ENCODE results near the gene NMRK2.

The NMRK2 gene

DNA sequence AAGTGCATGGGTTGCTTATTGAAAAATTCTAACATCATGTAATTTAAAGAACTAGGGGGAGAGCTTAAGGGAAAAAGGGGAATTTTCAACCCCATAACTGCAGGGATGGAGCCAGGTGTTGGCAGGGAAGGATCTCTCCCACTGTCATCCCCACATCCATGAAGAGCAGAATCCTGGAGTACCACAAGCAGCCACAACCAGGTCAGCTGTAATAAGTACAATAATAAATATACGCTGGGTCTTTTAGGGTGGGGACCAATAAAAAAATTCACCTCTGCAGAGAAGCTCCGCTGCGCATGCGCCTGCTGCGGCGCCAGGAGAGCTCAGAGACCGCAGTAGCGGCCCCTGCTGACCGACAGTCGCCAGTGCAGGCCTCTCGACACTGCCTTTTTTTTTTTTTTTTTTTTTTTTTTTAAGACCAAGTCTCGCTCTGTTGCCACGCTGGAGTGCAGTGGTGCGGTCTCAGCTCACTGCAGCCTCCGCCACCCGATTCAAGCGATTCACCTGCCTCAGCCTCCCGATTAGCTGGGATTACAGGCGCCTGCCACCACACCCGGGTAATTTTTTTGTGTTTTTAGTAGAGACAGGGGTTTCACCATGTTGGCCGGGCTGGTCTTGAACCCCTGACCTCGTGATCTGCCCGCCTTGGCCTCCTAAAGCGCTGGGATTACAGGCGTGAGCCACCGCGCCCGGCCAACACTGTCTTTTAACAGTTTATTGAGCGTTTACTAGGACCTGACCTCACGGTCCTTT is 54.9 kb downstream of the NMRK2 start:
- no peaks in the 10 kb centered on the region for H3K27me3 ChIP-seq (replicated peaks; ENCODE audit: control insufficient read depth, insufficient read depth, low read length, poor library complexity, severe bottlenecking)
- H3K27ac ChIP-seq (ENCODE audit: insufficient read depth, low read length, poor library complexity, severe bottlenecking): no peak overlapping the region
- peaks cover 29% of the 10 kb centered on the region for H3K4me1 ChIP-seq (ENCODE audit: control insufficient read depth, insufficient read depth, low read length, poor library complexity, severe bottlenecking)
- H3K36me3 ChIP-seq (ENCODE audit: control insufficient read depth, insufficient read depth, low read length): peaks cover 14% of the 10 kb centered on the region
- peak overlapping the region; percentile 99 for H3K4me3 ChIP-seq (ENCODE audit: insufficient read depth, low read depth, low read length, poor library complexity, severe bottlenecking)
- H3K9me3 ChIP-seq (ENCODE audit: control insufficient read depth, low read length): no peaks in the 10 kb centered on the region
- DNase-seq: peak; percentile 79 to 87 (median 83)

DNA sequence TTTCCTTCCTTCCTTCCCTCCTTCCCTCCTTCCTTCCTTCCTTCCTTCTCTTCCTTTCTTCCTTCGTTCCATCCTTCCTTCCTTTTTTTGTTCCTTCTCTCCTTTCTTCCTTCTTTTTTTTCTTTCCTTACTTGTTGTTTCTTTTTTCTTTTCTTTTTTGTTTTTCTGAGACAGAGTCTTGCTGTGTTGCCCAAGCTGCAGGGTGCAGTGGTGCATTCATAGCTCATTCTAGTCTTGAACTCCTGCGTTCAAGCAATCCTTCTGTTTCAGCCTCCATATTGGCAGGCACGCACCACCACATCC is 57.9 kb downstream of the NMRK2 start:
- Histone ChIP-seq H3K4me3 (ENCODE audit: insufficient read depth, low read depth, low read length, poor library complexity, severe bottlenecking) (no peak overlapping the region), H3K4me1 (ENCODE audit: control insufficient read depth, insufficient read depth, low read length, poor library complexity, severe bottlenecking) (peaks cover 16% of the 10 kb centered on the region), H3K9me3 (ENCODE audit: control insufficient read depth, low read length) (no peaks in the 10 kb centered on the region), H3K27ac (ENCODE audit: insufficient read depth, low read length, poor library complexity, severe bottlenecking) (no peak overlapping the region), H3K27me3 (replicated peaks; ENCODE audit: control insufficient read depth, insufficient read depth, low read length, poor library complexity, severe bottlenecking) (no peaks in the 10 kb centered on the region), H3K36me3 (ENCODE audit: control insufficient read depth, insufficient read depth, low read length) (no peaks in the 10 kb centered on the region)
- no peak for DNase-seq

Measured in effector memory CD4-positive, alpha-beta T cell (primary cell).